Mesenchymal stem cell (in vitro differentiated cells and primary cell): ENCODE data around the gene PSTPIP1.
A peak's percentile ranks its signal among the peaks of the same experiment; 100 is the strongest.

Source experiments
- DNase-seq: peaks from one replicate; pipeline ENCODE4 v3.0.0-alpha.2; 2013
- H2AFZ ChIP-seq: one replicate; pipeline ENCODE4 v1.6.1; 2013; ENCODE audit warnings: low read depth, mild to moderate bottlenecking, control low read depth, inconsistent platforms, low read length, moderate library complexity
- H2AK5ac ChIP-seq: 2 replicates; pipeline ENCODE4 v1.6.1; 2013; ENCODE audit warnings: low read length, moderate library complexity, mild to moderate bottlenecking, inconsistent platforms; ENCODE audit not compliant: severe bottlenecking
- H2BK120ac ChIP-seq: one replicate; pipeline ENCODE4 v1.6.1; 2013; ENCODE audit warnings: low read depth, mild to moderate bottlenecking, inconsistent platforms, low read length, moderate library complexity
- H2BK12ac ChIP-seq, 2 experiments: one replicate each; pipeline ENCODE4 v1.6.1; 2013; ENCODE audit warnings: inconsistent platforms in 2 of 2, low read length in 2 of 2, mild to moderate bottlenecking in 2 of 2, moderate library complexity in 2 of 2, control low read depth in 1 of 2
- H2BK15ac ChIP-seq: one replicate; pipeline ENCODE4 v1.6.1; 2013; ENCODE audit warnings: mild to moderate bottlenecking, low read depth, inconsistent platforms; ENCODE audit not compliant: poor library complexity, severe bottlenecking
- H2BK5ac ChIP-seq: 2 replicates; pipeline ENCODE4 v1.6.1; 2013; ENCODE audit warnings: low read depth, mild to moderate bottlenecking, low read length, control low read depth, inconsistent platforms; ENCODE audit not compliant: poor library complexity, severe bottlenecking
- H3K14ac ChIP-seq, 2 experiments: one replicate each; pipeline ENCODE4 v1.6.1; 2013; ENCODE audit warnings: inconsistent platforms in 2 of 2, low read length in 2 of 2, control low read depth in 1 of 2, mild to moderate bottlenecking in 1 of 2, moderate library complexity in 1 of 2
- H3K18ac ChIP-seq, 2 experiments: one replicate each; pipeline ENCODE4 v1.6.1; 2013; ENCODE audit warnings: inconsistent platforms in 2 of 2, low read length in 2 of 2, control low read depth in 1 of 2, low read depth in 1 of 2, mild to moderate bottlenecking in 1 of 2
- H3K23ac ChIP-seq, 2 experiments: one replicate each; pipeline ENCODE4 v1.6.1; 2013; ENCODE audit warnings: inconsistent platforms in 2 of 2, low read length in 2 of 2, mild to moderate bottlenecking in 2 of 2, moderate library complexity in 2 of 2, control low read depth in 1 of 2
- H3K27ac ChIP-seq: 2 replicates; pipeline ENCODE4 v1.5.1; 2013; ENCODE audit warnings: mild to moderate bottlenecking, moderate library complexity, low read length, control low read depth, inconsistent platforms; ENCODE audit not compliant: poor library complexity, severe bottlenecking
- H3K27me3 ChIP-seq, 2 experiments: 2 replicates each; pipeline versions ENCODE4 v1.6.1 to v1.7.0; 2013; ENCODE audit warnings: low read length in 2 of 2, mild to moderate bottlenecking in 2 of 2, moderate library complexity in 2 of 2, control low read depth in 1 of 2, inconsistent platforms in 1 of 2; ENCODE audit not compliant: control insufficient read depth in 1 of 2, insufficient read depth in 1 of 2
- H3K36me3 ChIP-seq, 2 experiments: 2 replicates each; pipeline versions ENCODE4 v1.6.1 to v1.7.0; 2013; ENCODE audit warnings: low read length in 2 of 2, control low read depth in 1 of 2, inconsistent platforms in 1 of 2, low read depth in 1 of 2, mild to moderate bottlenecking in 1 of 2; ENCODE audit not compliant: insufficient read depth in 2 of 2, control insufficient read depth in 1 of 2
- H3K4ac ChIP-seq, 2 experiments: one replicate each; pipeline ENCODE4 v1.6.1; 2013; ENCODE audit warnings: inconsistent platforms in 2 of 2, low read length in 2 of 2, mild to moderate bottlenecking in 2 of 2, moderate library complexity in 2 of 2, control low read depth in 1 of 2, low read depth in 1 of 2
- H3K4me1 ChIP-seq: 2 replicates; pipeline ENCODE4 v1.6.1; 2013; ENCODE audit warnings: low read depth, low read length, control low read depth; ENCODE audit not compliant: control insufficient read depth, insufficient read depth
- H3K4me2 ChIP-seq: 2 replicates; pipeline ENCODE4 v1.6.1; 2013; ENCODE audit warnings: low read length, mild to moderate bottlenecking, inconsistent platforms; ENCODE audit not compliant: poor library complexity, severe bottlenecking
- H3K4me3 ChIP-seq, 2 experiments: 2 replicates each; pipeline versions ENCODE4 v1.5.1 to v1.7.0; 2013; ENCODE audit warnings: low read length in 2 of 2, mild to moderate bottlenecking in 2 of 2, control low read depth in 1 of 2, low read depth in 1 of 2; ENCODE audit not compliant: insufficient read depth in 1 of 2
- H3K79me1 ChIP-seq: replicated peaks from 2 replicates; pipeline ENCODE4 v1.6.1; 2013; ENCODE audit warnings: mild to moderate bottlenecking, control low read depth, low read length, inconsistent platforms; ENCODE audit not compliant: poor library complexity, severe bottlenecking
- H3K9ac ChIP-seq: 2 replicates; pipeline ENCODE4 v1.7.0; 2013; ENCODE audit warnings: mild to moderate bottlenecking, low read length, moderate library complexity
- H3K9me3 ChIP-seq: 2 replicates; pipeline ENCODE4 v1.7.0; 2013; ENCODE audit warnings: mild to moderate bottlenecking, low read length; ENCODE audit not compliant: control insufficient read depth
- H4K8ac ChIP-seq: one replicate; pipeline ENCODE4 v1.6.1; 2013; ENCODE audit warnings: inconsistent platforms, mild to moderate bottlenecking, low read length, moderate library complexity
- H4K91ac ChIP-seq: one replicate; pipeline ENCODE4 v1.6.1; 2013; ENCODE audit warnings: mild to moderate bottlenecking, low read length, inconsistent platforms
- WGBS: methylation state at CpG from one replicate; pipeline ENCODE4 v1.1.7; 2013; ENCODE audit warnings: mixed read lengths; 5-methylcytosine and 5-hydroxymethylcytosine counted together

Gene PSTPIP1

DNA sequence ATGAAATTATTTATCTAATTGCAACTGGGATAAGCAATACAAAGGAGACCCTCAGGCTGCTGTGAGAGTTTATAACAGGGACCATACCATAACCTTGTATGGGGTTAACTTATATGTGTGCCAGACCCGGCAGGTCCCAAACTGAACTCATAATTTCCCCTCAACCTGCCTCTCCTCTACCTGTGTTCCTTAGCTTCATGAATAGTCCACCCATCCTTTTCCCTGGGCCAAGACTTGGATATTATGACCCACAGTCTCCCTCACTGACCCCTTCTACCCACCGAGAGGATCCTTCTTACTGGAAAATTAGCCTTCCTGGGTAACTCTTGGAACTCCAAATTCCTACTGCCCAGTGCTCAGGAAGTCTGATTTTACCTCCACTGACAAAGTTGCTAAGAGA, 79.4 kb downstream of the PSTPIP1 start:
- no peak overlapping the region for H2BK120ac ChIP-seq
- H3K27me3 ChIP-seq = peaks cover 0 to 4% of the 10 kb centered on the region in 2 experiments
- 92% methylated on average over 2 of the region's 2 CpGs for WGBS
- H3K27ac ChIP-seq = no peak overlapping the region
- no peak overlapping the region for H2AFZ ChIP-seq
- H4K91ac ChIP-seq = no peak overlapping the region
- no peak overlapping the region for H2BK15ac ChIP-seq
- DNase-seq = no peak
- no peak overlapping the region for H2BK5ac ChIP-seq
- H3K23ac ChIP-seq = no peak overlapping the region
- H2BK12ac ChIP-seq = no peak overlapping the region
- no peak overlapping the region for H3K18ac ChIP-seq
- no peak overlapping the region for H4K8ac ChIP-seq
- no peaks in the 10 kb centered on the region for H3K36me3 ChIP-seq
- H3K4me2 ChIP-seq = no peak overlapping the region
- H3K4ac ChIP-seq = no peak overlapping the region
- peaks cover 2% of the 10 kb centered on the region for H3K4me1 ChIP-seq
- H2AK5ac ChIP-seq = no peak overlapping the region
- H3K14ac ChIP-seq = no peak overlapping the region
- H3K79me1 ChIP-seq = no peaks in the 10 kb centered on the region
- no peaks in the 10 kb centered on the region for H3K9me3 ChIP-seq
- H3K9ac ChIP-seq = no peak overlapping the region
- no peak overlapping the region for H3K4me3 ChIP-seq

DNA sequence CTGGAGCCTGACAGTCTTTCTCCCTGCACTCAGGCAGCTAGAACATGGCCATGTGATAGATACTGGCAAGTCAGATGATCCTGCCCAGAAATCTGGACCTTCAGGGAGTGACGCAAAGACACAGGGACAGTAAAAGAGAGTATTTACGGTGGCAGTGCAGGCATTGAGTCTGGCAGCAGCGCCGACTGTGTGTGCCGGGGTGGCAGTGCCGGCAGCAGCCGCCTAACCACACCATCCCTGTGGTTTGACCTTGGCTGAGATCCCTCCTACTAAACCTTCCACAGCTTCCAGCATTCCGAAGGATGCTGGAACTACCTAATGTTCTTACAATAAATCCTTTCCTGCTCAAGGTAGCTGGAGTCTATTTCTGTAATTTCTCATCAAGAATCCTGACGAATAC, 80.6 kb downstream of the PSTPIP1 start:
- H2AK5ac ChIP-seq = no peak overlapping the region
- no peak for DNase-seq
- no peak overlapping the region for H3K4me3 ChIP-seq
- H3K23ac ChIP-seq = no peak overlapping the region
- no peaks in the 10 kb centered on the region for H3K9me3 ChIP-seq
- H2AFZ ChIP-seq = no peak overlapping the region
- WGBS = 90% methylated on average over 8 of the region's 9 CpGs
- no peaks in the 10 kb centered on the region for H3K36me3 ChIP-seq
- H3K79me1 ChIP-seq = no peaks in the 10 kb centered on the region
- H3K4ac ChIP-seq = no peak overlapping the region
- no peak overlapping the region for H3K18ac ChIP-seq
- H3K27me3 ChIP-seq = peaks cover 0 to 4% of the 10 kb centered on the region in 2 experiments
- no peak overlapping the region for H4K91ac ChIP-seq
- H2BK120ac ChIP-seq = no peak overlapping the region
- no peak overlapping the region for H3K27ac ChIP-seq
- no peak overlapping the region for H2BK15ac ChIP-seq
- no peaks in the 10 kb centered on the region for H3K4me1 ChIP-seq
- no peak overlapping the region for H2BK5ac ChIP-seq
- H4K8ac ChIP-seq = peak overlapping the region; percentile 47
- H2BK12ac ChIP-seq = no peak overlapping the region
- H3K4me2 ChIP-seq = no peak overlapping the region
- H3K14ac ChIP-seq = no peak overlapping the region
- no peak overlapping the region for H3K9ac ChIP-seq

DNA sequence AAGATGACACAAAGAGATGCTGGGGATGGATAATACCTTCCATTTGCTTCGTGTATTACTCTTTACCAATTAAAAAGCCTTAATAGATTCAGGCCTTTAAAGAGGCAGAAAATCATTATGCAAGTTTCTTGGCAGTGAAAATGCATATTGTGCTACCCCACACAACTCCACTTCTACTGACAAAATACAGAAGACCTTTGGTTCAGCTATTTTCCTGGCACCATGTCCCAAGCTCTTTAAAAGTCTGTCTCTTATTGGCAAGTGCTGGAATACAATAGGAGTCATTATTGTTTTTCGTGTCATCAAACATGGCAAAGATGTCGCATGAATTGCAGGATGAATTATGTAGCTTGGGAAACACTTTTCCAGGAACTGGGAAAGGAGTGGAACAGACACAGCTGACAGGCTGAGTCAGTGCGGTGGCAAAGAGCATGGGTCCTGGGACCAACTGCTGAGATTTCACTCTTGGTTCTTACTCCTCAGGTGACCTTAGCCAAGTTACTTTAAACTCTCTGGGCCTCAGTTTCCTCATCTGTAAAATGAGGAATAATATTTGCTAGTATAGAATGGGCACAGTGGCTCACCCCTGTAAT, 81.5 kb downstream of the PSTPIP1 start:
- H3K27ac ChIP-seq = no peak overlapping the region
- H3K27me3 ChIP-seq = peaks cover 0 to 4% of the 10 kb centered on the region in 2 experiments
- no peak overlapping the region for H3K14ac ChIP-seq
- H3K4me2 ChIP-seq = no peak overlapping the region
- DNase-seq = no peak
- no peak overlapping the region for H3K9ac ChIP-seq
- H3K4ac ChIP-seq = no peak overlapping the region
- H3K36me3 ChIP-seq = no peaks in the 10 kb centered on the region
- H3K4me3 ChIP-seq = no peak overlapping the region
- no peak overlapping the region for H2BK5ac ChIP-seq
- H3K79me1 ChIP-seq = no peaks in the 10 kb centered on the region
- no peak overlapping the region for H2BK15ac ChIP-seq
- no peak overlapping the region for H2BK12ac ChIP-seq
- no peak overlapping the region for H2AK5ac ChIP-seq
- no peak overlapping the region for H3K23ac ChIP-seq
- no peak overlapping the region for H2AFZ ChIP-seq
- H4K91ac ChIP-seq = no peak overlapping the region
- H3K18ac ChIP-seq = no peak overlapping the region
- H2BK120ac ChIP-seq = no peak overlapping the region
- H3K9me3 ChIP-seq = no peaks in the 10 kb centered on the region
- no peak overlapping the region for H4K8ac ChIP-seq
- H3K4me1 ChIP-seq = no peaks in the 10 kb centered on the region
- WGBS = 98% methylated on average over 4 of the region's 4 CpGs

DNA sequence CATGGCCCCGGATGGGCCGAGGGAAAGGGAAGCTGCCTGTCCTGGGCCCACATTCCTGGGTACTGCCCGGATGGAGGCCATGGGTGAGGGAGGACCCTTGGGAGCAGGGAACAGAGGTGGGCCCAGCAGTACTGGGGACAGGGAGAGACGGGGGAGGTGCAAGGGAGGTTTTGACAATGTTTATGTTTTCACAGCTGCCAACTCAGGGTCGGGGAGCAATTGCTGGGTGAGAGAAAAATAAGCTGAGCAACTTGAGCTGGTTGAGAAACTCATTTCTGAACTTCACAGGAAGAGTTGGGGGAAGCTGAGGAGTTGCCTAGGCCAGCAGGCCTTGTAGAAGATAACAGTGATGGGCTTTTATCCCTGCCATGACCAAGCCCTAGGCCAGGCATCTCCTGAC, 87.0 kb downstream of the PSTPIP1 start:
- no peaks in the 10 kb centered on the region for H3K9me3 ChIP-seq
- WGBS = 76% methylated on average over 5 of the region's 5 CpGs

More for the DNA sequence above, 87.0 kb downstream of the PSTPIP1 start:
- DNase-seq = no peak
- H3K4me2 ChIP-seq = no peak overlapping the region
- H3K4ac ChIP-seq = no peak overlapping the region
- no peak overlapping the region for H3K23ac ChIP-seq
- H4K91ac ChIP-seq = no peak overlapping the region
- no peak overlapping the region for H2BK5ac ChIP-seq
- no peaks in the 10 kb centered on the region for H3K27me3 ChIP-seq
- no peaks in the 10 kb centered on the region for H3K79me1 ChIP-seq
- no peak overlapping the region for H2BK12ac ChIP-seq
- H3K14ac ChIP-seq = no peak overlapping the region
- no peak overlapping the region for H3K4me3 ChIP-seq
- no peak overlapping the region for H2BK15ac ChIP-seq
- H3K36me3 ChIP-seq = no peaks in the 10 kb centered on the region
- H3K18ac ChIP-seq = no peak overlapping the region
- peaks cover 7% of the 10 kb centered on the region for H3K4me1 ChIP-seq
- no peak overlapping the region for H2BK120ac ChIP-seq
- H3K9ac ChIP-seq = no peak overlapping the region
- H2AFZ ChIP-seq = no peak overlapping the region
- peak overlapping the region; percentile 38 for H2AK5ac ChIP-seq
- H4K8ac ChIP-seq = no peak overlapping the region
- H3K27ac ChIP-seq = no peak overlapping the region
